Aorta (tissue), 5 donors: ENCODE data around the gene RGS19. TPM values are rescaled to one million over a fixed set of nuclear protein-coding genes. Genes with fewer than 3 reads are reported as not detected.

Experiments used
- ATAC-seq: fragments of 200-7000 bp; cut with Tn5 transposase; one replicate; pipeline ENCODE4 v1.9.1; 2022; ENCODE audit warnings: moderate library complexity; ENCODE audit not compliant: low FRiP score
- DNase-seq, 2 donors: peaks; one replicate each; pipeline ENCODE4 v3.0.0-alpha.2; 2020
- H3K27ac ChIP-seq, 2 donors: one replicate each; pipeline ENCODE4 v1.5.1; 2013; ENCODE audit warnings: low read length in 2 of 2, mild to moderate bottlenecking in 2 of 2, moderate library complexity in 2 of 2, control low read depth in 1 of 2, inconsistent platforms in 1 of 2, low read depth in 1 of 2
- H3K27me3 ChIP-seq, 2 donors: one replicate each; pipeline ENCODE4 v1.6.1; 2013; ENCODE audit warnings: control low read depth in 1 of 2, low read length in 1 of 2, mild to moderate bottlenecking in 1 of 2, moderate library complexity in 1 of 2; ENCODE audit not compliant: insufficient read depth in 2 of 2, control insufficient read depth in 1 of 2
- H3K36me3 ChIP-seq, 2 donors: one replicate each; pipeline ENCODE4 v1.6.1; 2013; ENCODE audit warnings: control low read depth in 1 of 2, low read length in 1 of 2, mild to moderate bottlenecking in 1 of 2; ENCODE audit not compliant: insufficient read depth in 2 of 2, control insufficient read depth in 1 of 2
- H3K4me1 ChIP-seq, 2 donors: one replicate each; pipeline ENCODE4 v1.6.1; 2013; ENCODE audit warnings: low read length in 2 of 2, control low read depth in 1 of 2, mild to moderate bottlenecking in 1 of 2, moderate library complexity in 1 of 2; ENCODE audit not compliant: insufficient read depth in 2 of 2, control insufficient read depth in 1 of 2
- H3K4me3 ChIP-seq, 2 donors: one replicate each; pipeline ENCODE4 v1.5.1; 2013; ENCODE audit warnings: low read length in 2 of 2, control low read depth in 1 of 2, mild to moderate bottlenecking in 1 of 2
- H3K9me3 ChIP-seq: one replicate; pipeline ENCODE4 v1.6.1; 2013; ENCODE audit warnings: mild to moderate bottlenecking, low read length; ENCODE audit not compliant: control insufficient read depth
- WGBS, 2 donors: extraction: QIAGEN DNeasy Blood & Tissue Kit; methylation state at CpG; one replicate each; pipeline ENCODE4 v1.1.7; 2013; 5-methylcytosine and 5-hydroxymethylcytosine counted together
- intact Hi-C, 2 donors: fragments of 100-400 bp; cut with DNase I; formaldehyde crosslinking; loops; one replicate each; pipeline versions ENCODE4 v1.14.2 to v1.15.0; 2022
- polyA plus RNA-seq, 2 donors: library from polyadenylated mRNA; stranded (reverse); fragments of 200-250 nt; gene quantifications; one replicate each; pipeline ENCODE4 v1.2.3, GENCODE V29; 2013
- total RNA-seq, 2 donors: library from RNA; stranded (reverse); fragmentation: NEBNext Ultra II Directional; extraction: Animal tissue kit (Norgen Biotek cat#: 25700); gene quantifications; one replicate each; pipeline ENCODE4 v1.2.1, GENCODE V29; 2021
- donor health status: healthy with polysubstance abuse.
- donor health status: Bipolar disorder and iron deficiency.
- donor health status: DM: no; HTN: no; CAD: no.
- donor health status: DM: no; HTN: no; CAD: no.
- donor health status: DM: yes; HTN: yes; CAD: no.

Gene RGS19
- total and polyA plus RNA-seq, 4 donors = 10.8 to 23.8 (median 19.6) TPM

GRCh38 chr20:64081624-64081964 is 2.3 kb upstream of the RGS19 start:
- Histone ChIP-seq H3K9me3 (no peaks in the 10 kb centered on the region), H3K4me3 (no peak overlapping the region), H3K27ac (no peak overlapping the region), H3K36me3 (no peaks in the 10 kb centered on the region), H3K4me1 (no peaks in the 10 kb centered on the region), H3K27me3 (no peaks in the 10 kb centered on the region)
- intact Hi-C loops = no loop called here
- WGBS, 2 donors = 87 to 95% methylated on average over 6 of the region's 6 CpGs
- ATAC-seq (no peak), DNase-seq (no peak)

GRCh38 chr20:64080813-64081623 is 1.7 kb upstream of the RGS19 start:
- H3K36me3 ChIP-seq = no peaks in the 10 kb centered on the region
- H3K27me3 ChIP-seq = no peaks in the 10 kb centered on the region
- 81 to 86% methylated on average over 16 to 17 of the region's 17 CpGs for WGBS, 2 donors
- no peak overlapping the region for H3K27ac ChIP-seq
- H3K4me1 ChIP-seq = no peaks in the 10 kb centered on the region
- H3K9me3 ChIP-seq = no peaks in the 10 kb centered on the region
- no peak overlapping the region for H3K4me3 ChIP-seq
- DNase-seq (no peak), ATAC-seq (no peak)
- intact Hi-C loops = no loop called here

GRCh38 chr20:64080013-64080812 is 895 bp upstream of the RGS19 start, which contains the start of gene OPRL1:
Gene OPRL1, plus strand, starts transcription at chr20:64080082. Its CDS starts 12,639 bp downstream, at chr20:64092721.
- Histone ChIP-seq H3K4me3 (peak within 1 kb of the TSS; percentile 46 to 66), H3K27ac (no peak within 1 kb of the TSS), H3K27me3 (no peaks in the 10 kb centered on the region), H3K9me3 (no peaks in the 10 kb centered on the region), H3K36me3 (no peaks in the 10 kb centered on the region), H3K4me1 (no peaks in the 10 kb centered on the region)
- 4 to 7% methylated on average over 34 to 62 of the region's 62 CpGs for WGBS, 2 donors
- no peak for DNase-seq
- intact Hi-C loops = no loop called here
- no peak for ATAC-seq

GRCh38 chr20:64078934-64079272 is 415 bp downstream of the RGS19 start:
- no peak for ATAC-seq
- intact Hi-C loops = no loop called here
- H3K27me3 ChIP-seq = no peaks in the 10 kb centered on the region
- no peaks in the 10 kb centered on the region for H3K9me3 ChIP-seq
- H3K36me3 ChIP-seq = no peaks in the 10 kb centered on the region
- peak overlapping the region; percentile 46 to 66 for H3K4me3 ChIP-seq
- 15% methylated on average over 4 of the region's 4 CpGs for WGBS, 2 donors
- no peaks in the 10 kb centered on the region for H3K4me1 ChIP-seq
- DNase-seq = no peak
- no peak overlapping the region for H3K27ac ChIP-seq

- H3K27me3 ChIP-seq = no peaks in the 10 kb centered on the region
- no peaks in the 10 kb centered on the region for H3K9me3 ChIP-seq
- DNase-seq = no peak
- H3K36me3 ChIP-seq = no peaks in the 10 kb centered on the region
- WGBS, 2 donors = 67 to 74% methylated on average over 15 of the region's 15 CpGs
- no peaks in the 10 kb centered on the region for H3K4me1 ChIP-seq
- H3K4me3 ChIP-seq = no peak overlapping the region
- ATAC-seq = no peak
- intact Hi-C loops = no loop called here
- H3K27ac ChIP-seq = no peak overlapping the region
These were observed 1.3 kb downstream of the RGS19 start for GRCh38 chr20:64077876-64078551.

GRCh38 chr20:64077541-64077875 is 1.8 kb downstream of the RGS19 start:
- Histone ChIP-seq H3K27me3 (no peaks in the 10 kb centered on the region), H3K4me1 (no peaks in the 10 kb centered on the region), H3K27ac (no peak overlapping the region), H3K4me3 (no peak overlapping the region), H3K9me3 (no peaks in the 10 kb centered on the region), H3K36me3 (no peaks in the 10 kb centered on the region)
- DNase-seq (no peak), ATAC-seq (no peak)
- 84 to 86% methylated on average over 7 of the region's 7 CpGs for WGBS, 2 donors
- intact Hi-C loops = no loop called here

- ATAC-seq = no peak
- H3K4me3 ChIP-seq = no peak overlapping the region
These were observed 2.2 kb downstream of the RGS19 start for GRCh38 chr20:64077094-64077493.

GRCh38 chr20:64076061-64076997 is 3.0 kb downstream of the RGS19 start:
- Histone ChIP-seq H3K4me1 (no peaks in the 10 kb centered on the region), H3K4me3 (no peak overlapping the region), H3K36me3 (no peaks in the 10 kb centered on the region), H3K9me3 (no peaks in the 10 kb centered on the region), H3K27me3 (no peaks in the 10 kb centered on the region), H3K27ac (no peak overlapping the region)
- DNase-seq = no peak
- WGBS, 2 donors = 94 to 95% methylated on average over 16 to 22 of the region's 22 CpGs
- no peak for ATAC-seq
- intact Hi-C loops = no loop called here

More at GRCh38 chr20:64077094-64077493, 2.2 kb downstream of the RGS19 start:
- intact Hi-C loops = no loop called here
- H3K9me3 ChIP-seq = no peaks in the 10 kb centered on the region
- no peaks in the 10 kb centered on the region for H3K4me1 ChIP-seq
- WGBS, 2 donors = 91 to 93% methylated on average over 8 of the region's 8 CpGs
- H3K36me3 ChIP-seq = no peaks in the 10 kb centered on the region
- no peak overlapping the region for H3K27ac ChIP-seq
- no peak for DNase-seq
- H3K27me3 ChIP-seq = no peaks in the 10 kb centered on the region
